ENCODE measurements around the gene DOCK6. TPM values are rescaled to one million over a fixed set of nuclear protein-coding genes. Genes with fewer than 3 reads are reported as not detected.

The DOCK6 gene
- total RNA-seq, 1 donor from 2014 or later: 1.2 TPM

DNA sequence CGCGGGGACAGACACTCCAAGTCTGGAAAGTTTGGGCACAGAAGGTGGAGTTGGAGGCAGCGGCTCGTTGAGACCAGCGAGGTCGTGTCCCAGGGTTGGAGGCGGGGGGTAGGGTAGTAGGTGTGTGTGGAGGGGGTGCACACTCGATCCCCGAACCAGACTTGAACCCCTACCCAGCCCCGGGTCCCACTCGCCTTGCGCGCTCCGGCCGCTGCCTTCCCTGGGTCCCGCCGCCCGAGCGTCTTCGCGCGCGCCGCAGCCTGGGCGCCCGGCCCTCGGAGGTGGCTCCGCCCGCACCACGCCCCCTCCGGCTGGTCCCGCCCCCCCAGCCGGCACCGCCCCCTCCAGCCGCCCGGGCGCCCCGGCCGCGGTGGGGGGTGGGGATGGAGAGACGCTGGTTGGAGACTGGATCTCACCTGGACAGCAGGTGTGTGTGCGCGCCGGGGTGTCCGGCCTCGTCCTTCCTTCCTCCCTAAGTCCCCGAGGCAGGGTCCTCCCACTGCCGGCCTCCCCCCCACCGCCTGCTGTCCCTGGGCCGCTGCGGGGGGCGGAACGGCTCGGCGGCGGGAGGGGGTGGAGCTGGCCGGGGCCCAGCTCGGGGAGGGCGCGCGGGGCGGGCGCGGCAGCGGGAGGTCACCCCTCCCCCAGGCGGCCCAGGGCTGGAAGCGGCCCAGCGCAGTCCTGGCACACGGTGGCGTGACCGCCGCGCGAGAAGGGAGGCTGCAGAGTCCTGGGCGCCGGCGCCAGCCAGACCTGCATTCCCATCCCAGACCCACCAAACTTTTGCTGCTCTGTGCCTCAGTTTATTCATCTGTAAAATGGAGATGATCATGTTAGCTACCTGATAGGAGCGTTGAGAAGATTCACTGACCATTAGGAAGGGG is 64.8 kb downstream of the DOCK6 start, which contains the start of gene KANK2:
KANK2 (minus strand) TSS at position 255 of the 884 bp plus-strand sequence. CDS start 3,034 bp downstream, outside the sequence.
- Mint-ChIP-seq H3K27ac (peak within 1 kb of the TSS; percentile 25), H3K36me3 (ENCODE audit: low read depth) (no peaks in the 10 kb centered on the region), H3K4me3 (peak within 1 kb of the TSS; percentile 84), H3K9me3 (no peaks in the 10 kb centered on the region), H3K27me3 (peaks cover 13% of the 10 kb centered on the region), H3K4me1 (peaks cover 7% of the 10 kb centered on the region)
- DNase-seq: peak; percentile 93
- intact Hi-C loops (cut with micrococcal nuclease): loop anchor here (5.0 kb wide), 1 partner anchor 40 kb away; the partner anchor contains the start of gene SPC24

DNA sequence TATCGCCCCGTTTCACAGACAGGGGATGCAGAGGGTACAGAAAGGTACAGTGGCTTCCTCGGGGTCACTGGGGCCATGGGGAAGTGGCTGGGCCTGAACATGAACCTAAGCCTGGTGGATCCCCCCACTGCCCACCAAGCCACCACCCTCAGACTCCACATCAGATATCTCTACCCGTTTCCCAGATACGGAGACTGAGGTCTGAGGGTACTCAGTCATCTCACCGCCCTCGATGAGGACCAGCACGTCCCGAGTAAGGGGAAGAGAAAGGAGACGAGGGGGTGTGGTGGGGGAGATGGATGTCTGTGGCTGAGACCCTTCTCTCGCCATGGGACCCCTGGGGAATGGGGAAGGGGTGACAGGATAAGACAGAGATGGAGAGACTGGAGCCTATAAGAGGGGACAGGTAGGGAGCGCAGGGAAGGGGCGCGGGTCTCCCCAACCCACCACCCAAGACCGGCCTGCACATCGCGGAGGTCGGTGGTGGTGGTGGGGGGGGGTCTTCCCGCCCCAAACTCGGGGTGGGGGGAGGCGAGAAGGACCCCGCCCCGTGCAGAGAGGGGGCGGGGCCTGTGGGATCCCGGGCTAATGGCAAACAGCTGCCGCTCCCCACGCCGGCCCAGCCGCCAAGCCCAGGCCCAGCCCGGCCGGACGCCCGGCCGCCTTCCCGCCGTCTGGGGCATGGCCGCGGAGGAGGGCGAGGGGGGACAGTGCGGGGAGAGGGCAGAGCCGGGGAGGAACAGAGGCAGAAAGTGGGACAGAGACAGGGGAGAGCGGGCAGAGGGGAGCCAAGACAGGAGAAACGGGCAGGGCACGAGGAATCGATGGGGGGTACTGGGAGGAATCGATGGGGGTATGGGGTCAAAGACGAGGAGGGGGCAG is 65.7 kb downstream of the DOCK6 start:
- peak overlapping the region; percentile 25 for H3K27ac Mint-ChIP-seq
- no peaks in the 10 kb centered on the region for H3K9me3 Mint-ChIP-seq
- H3K36me3 Mint-ChIP-seq (ENCODE audit: low read depth): no peaks in the 10 kb centered on the region
- intact Hi-C loops (cut with micrococcal nuclease): loop anchor here (5.0 kb wide), 1 partner anchor 39 kb away; the partner anchor contains the start of gene SPC24
- peak; percentile 68 for DNase-seq
- H3K4me3 Mint-ChIP-seq: peak overlapping the region; percentile 84
- H3K27me3 Mint-ChIP-seq: peaks cover 13% of the 10 kb centered on the region
- peaks cover 7% of the 10 kb centered on the region for H3K4me1 Mint-ChIP-seq

DNA sequence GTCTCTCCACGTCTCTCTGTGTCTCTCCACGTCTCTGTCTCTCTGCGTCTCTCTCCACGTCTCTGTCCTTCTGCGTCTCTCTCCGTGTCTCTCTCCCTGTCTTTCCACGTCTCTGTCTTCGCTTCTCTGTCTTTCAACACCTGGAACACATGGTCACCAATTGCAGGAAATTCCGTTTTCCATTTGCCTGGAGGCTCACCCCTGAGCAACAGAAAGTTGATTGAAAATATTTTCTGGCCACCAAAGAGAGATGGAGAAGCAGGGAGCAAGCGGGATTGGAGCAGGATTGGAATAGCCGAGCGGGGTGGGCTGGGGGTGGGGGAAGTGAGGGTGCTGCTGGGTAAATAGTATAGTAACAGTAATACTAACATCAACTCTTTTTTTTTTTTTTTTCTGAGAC is 66.6 kb downstream of the DOCK6 start:
- peak overlapping the region; percentile 1 for H3K4me3 Mint-ChIP-seq
- no peaks in the 10 kb centered on the region for H3K36me3 Mint-ChIP-seq (ENCODE audit: low read depth)
- H3K4me1 Mint-ChIP-seq: peaks cover 7% of the 10 kb centered on the region
- no peak for DNase-seq
- H3K27me3 Mint-ChIP-seq: peaks cover 13% of the 10 kb centered on the region
- no peak overlapping the region for H3K27ac Mint-ChIP-seq
- intact Hi-C loops (cut with micrococcal nuclease): loop anchor here (5.0 kb wide), 1 partner anchor 38 kb away; the partner anchor contains the start of gene SPC24
- no peaks in the 10 kb centered on the region for H3K9me3 Mint-ChIP-seq

GRCh38 chr19:11194656-11195558 is 67.4 kb downstream of the DOCK6 start:
- H3K27ac Mint-ChIP-seq: no peak overlapping the region
- H3K4me1 Mint-ChIP-seq: peaks cover 7% of the 10 kb centered on the region
- no peaks in the 10 kb centered on the region for H3K36me3 Mint-ChIP-seq (ENCODE audit: low read depth)
- H3K4me3 Mint-ChIP-seq: no peak overlapping the region
- DNase-seq: peak; percentile 62
- intact Hi-C loops (cut with micrococcal nuclease): loop anchor here (5.0 kb wide), 1 partner anchor 38 kb away; the partner anchor contains the start of gene SPC24
- H3K27me3 Mint-ChIP-seq: peaks cover 13% of the 10 kb centered on the region
- H3K9me3 Mint-ChIP-seq: no peaks in the 10 kb centered on the region

DNA sequence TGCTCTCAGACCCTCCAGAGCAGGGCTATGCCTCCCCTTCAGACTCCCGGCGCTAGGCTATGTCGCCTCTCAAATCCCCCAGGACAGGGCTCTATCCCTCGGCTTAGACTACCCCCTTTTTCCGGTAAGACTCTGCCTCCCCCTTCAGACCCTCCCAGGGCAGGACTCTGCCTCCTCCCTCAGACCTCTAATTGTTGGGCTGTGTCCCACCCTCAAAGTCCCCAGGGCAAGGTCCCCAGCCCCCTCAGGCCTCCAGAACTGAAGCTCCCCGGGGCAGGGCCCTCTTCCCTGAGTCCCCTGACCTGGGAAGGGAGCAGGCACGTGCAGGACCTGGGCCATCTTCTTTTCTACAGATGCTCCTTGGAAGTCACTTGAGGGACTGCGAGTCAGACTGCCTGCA is 68.2 kb downstream of the DOCK6 start:
- Mint-ChIP-seq H3K27me3 (peaks cover 11% of the 10 kb centered on the region), H3K36me3 (ENCODE audit: low read depth) (no peaks in the 10 kb centered on the region)
- intact Hi-C loops (cut with micrococcal nuclease): no loop called here

DNA sequence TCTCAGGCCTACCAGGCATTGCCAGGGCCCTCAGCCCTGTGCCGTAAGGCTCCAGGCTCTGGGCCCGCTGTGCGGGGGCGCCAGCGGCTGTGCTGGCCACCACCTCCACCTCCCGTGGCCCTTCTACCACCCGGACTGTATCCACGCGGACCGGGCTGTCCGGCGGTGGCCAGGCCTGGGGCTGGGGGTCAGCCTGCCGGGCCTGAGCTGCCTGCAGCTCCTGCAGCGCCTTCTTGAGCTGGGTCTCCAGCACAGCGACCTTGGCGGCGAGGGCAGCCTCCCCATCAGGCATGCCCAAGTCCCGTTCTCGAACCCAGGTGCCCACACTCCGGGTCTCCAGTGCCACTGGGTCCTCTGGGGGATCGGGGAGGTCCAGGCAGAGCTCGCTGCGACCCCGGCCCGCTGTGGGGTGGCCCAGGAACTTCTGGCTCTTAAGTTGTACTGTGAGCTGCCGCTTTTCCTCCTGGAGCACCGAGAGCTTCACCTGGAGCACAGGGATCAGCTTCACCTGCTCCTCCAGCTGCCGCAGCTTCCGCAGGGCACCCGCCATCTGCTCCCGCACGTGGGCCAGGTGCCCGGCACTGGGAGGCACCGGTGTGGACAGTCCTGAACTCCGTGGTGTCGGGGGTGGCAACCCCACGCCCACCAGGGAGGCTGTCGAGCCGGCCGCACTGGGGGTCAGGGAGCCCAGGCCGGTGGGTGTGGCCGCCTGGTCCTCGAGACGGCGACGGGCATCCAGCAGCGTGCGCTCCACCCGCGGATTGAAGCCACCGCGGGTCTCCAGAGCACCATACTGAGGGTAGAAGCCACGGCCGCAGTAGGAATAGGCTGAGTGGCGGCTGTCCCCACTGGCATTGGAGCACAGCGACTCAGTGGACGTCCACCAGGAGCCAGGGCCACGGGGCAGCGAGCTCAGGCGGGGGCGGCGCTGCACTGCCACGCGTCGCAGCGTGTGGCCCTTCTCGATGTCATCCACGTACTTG is 69.1 kb downstream of the DOCK6 start:
- Mint-ChIP-seq H3K9me3 (no peaks in the 10 kb centered on the region), H3K27me3 (peaks cover 9% of the 10 kb centered on the region), H3K27ac (no peak overlapping the region), H3K4me1 (peaks cover 7% of the 10 kb centered on the region), H3K36me3 (ENCODE audit: low read depth) (no peaks in the 10 kb centered on the region), H3K4me3 (no peak overlapping the region)
- intact Hi-C loops (cut with micrococcal nuclease): no loop called here
- no peak for DNase-seq

More for the DNA sequence above, 68.2 kb downstream of the DOCK6 start:
- Mint-ChIP-seq H3K27ac (no peak overlapping the region), H3K4me1 (peaks cover 7% of the 10 kb centered on the region), H3K9me3 (no peaks in the 10 kb centered on the region), H3K4me3 (no peak overlapping the region)
- DNase-seq: no peak

GRCh38 chr19:11191934-11192333 is 70.4 kb downstream of the DOCK6 start:
- H3K27me3 Mint-ChIP-seq: peaks cover 9% of the 10 kb centered on the region
- peaks cover 5% of the 10 kb centered on the region for H3K4me1 Mint-ChIP-seq
- H3K4me3 Mint-ChIP-seq: no peak overlapping the region
- H3K9me3 Mint-ChIP-seq: no peaks in the 10 kb centered on the region
- H3K36me3 Mint-ChIP-seq (ENCODE audit: low read depth): no peaks in the 10 kb centered on the region
- no peak for DNase-seq
- no peak overlapping the region for H3K27ac Mint-ChIP-seq
- intact Hi-C loops (cut with micrococcal nuclease): no loop called here

DNA sequence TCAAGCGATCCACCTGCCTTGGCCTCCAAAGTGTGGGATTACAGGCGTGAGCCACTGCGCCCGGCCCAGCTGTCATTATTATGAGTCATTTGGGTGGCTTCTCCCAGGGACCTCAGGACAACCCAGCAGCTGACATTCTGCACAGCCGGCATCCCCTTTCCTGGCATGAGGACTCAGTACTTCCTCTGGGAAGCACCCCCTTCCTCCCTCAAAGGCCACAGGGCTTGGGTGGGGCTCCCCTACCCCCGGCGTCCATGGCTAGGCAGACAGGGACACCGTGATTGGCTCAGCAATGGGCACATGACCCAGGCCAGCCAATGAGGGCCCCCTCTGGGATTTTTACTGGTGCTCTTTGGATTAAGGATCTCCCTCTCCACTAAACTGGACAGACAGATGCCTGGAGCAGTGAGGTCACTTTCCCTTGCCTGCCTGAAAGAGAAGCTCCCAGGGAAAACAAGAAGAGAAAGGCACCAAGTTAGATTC is 71.0 kb downstream of the DOCK6 start:
- DNase-seq: no peak
- H3K27me3 Mint-ChIP-seq: peaks cover 8% of the 10 kb centered on the region
- H3K27ac Mint-ChIP-seq: no peak overlapping the region
- intact Hi-C loops (cut with micrococcal nuclease): no loop called here
- no peaks in the 10 kb centered on the region for H3K9me3 Mint-ChIP-seq
- no peaks in the 10 kb centered on the region for H3K36me3 Mint-ChIP-seq (ENCODE audit: low read depth)
- no peak overlapping the region for H3K4me3 Mint-ChIP-seq
- peaks cover 2% of the 10 kb centered on the region for H3K4me1 Mint-ChIP-seq

DNA sequence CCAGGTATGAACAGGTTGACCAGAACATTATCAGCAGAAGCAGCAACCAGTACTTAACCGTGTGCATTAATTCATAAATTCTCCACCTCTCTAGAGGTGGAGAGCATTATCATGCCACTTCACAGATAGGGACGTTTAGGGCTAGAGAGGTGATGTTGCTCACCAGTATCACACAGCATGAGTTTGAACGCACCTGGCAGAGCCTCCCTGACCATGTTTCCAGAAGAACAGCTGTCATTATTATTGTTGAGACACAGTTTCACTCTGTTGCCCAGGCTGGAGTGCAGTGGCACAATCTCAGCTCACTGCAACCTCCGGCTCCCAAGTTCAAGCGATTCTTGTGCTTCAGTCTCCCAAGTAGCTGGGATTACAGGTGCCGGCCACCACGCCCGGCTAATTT is 71.8 kb downstream of the DOCK6 start:
- Mint-ChIP-seq H3K4me3 (no peak overlapping the region), H3K27ac (no peak overlapping the region), H3K9me3 (no peaks in the 10 kb centered on the region), H3K36me3 (ENCODE audit: low read depth) (no peaks in the 10 kb centered on the region), H3K4me1 (peaks cover under 1% of the 10 kb centered on the region), H3K27me3 (peaks cover 6% of the 10 kb centered on the region)
- DNase-seq: no peak
- intact Hi-C loops (cut with micrococcal nuclease): no loop called here

- Mint-ChIP-seq H3K36me3 (ENCODE audit: low read depth) (no peaks in the 10 kb centered on the region), H3K27me3 (peaks cover 5% of the 10 kb centered on the region), H3K4me3 (no peak overlapping the region), H3K9me3 (no peaks in the 10 kb centered on the region), H3K27ac (no peak overlapping the region), H3K4me1 (no peaks in the 10 kb centered on the region)
- intact Hi-C loops (cut with micrococcal nuclease): no loop called here
- DNase-seq: no peak
Measured at GRCh38 chr19:11187441-11187840, 74.9 kb downstream of the DOCK6 start.

DNA sequence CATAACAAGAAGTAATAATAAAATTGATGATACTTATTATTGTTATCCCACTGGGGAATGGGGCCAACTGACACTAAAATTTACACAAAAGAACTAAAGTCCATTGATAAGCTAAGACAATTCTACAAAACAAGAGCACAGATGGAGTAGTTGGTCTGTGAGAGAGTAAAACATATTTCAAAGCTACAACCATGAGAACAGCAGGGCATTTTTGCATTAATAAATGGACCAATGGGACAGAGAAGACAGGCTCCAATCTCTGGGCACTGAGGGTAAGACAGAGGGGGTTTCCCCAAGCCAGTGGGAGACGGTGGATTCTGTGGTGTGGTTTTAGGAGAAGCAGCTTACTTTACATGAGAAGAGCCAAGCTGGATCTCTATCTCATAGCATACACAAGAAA is 79.3 kb downstream of the DOCK6 start:
- Mint-ChIP-seq H3K27me3 (peaks cover 8% of the 10 kb centered on the region), H3K4me3 (no peak overlapping the region), H3K4me1 (peaks cover 3% of the 10 kb centered on the region), H3K27ac (no peak overlapping the region), H3K9me3 (no peaks in the 10 kb centered on the region), H3K36me3 (ENCODE audit: low read depth) (no peaks in the 10 kb centered on the region)
- intact Hi-C loops (cut with micrococcal nuclease): no loop called here
- DNase-seq: no peak

GRCh38 chr19:11181488-11181887 is 80.8 kb downstream of the DOCK6 start:
- Mint-ChIP-seq H3K27me3 (peaks cover 6% of the 10 kb centered on the region), H3K36me3 (ENCODE audit: low read depth) (no peaks in the 10 kb centered on the region), H3K9me3 (no peaks in the 10 kb centered on the region), H3K27ac (no peak overlapping the region), H3K4me3 (no peak overlapping the region), H3K4me1 (peaks cover 3% of the 10 kb centered on the region)
- intact Hi-C loops (cut with micrococcal nuclease): no loop called here
- DNase-seq: no peak

Data from activated CD4-positive, alpha-beta T cell treated with anti-CD3 and anti-CD28 coated beads, Interleukin-2, amount 10 ng/mL, durations not matched to agents 24 days and 14 days (primary cell).